Measurements from ENCODE around the gene MEIS2. TPM values are rescaled to one million over a fixed set of nuclear protein-coding genes. Genes with fewer than 3 reads are reported as not detected.

MEIS2 gene
- total and polyA plus RNA-seq, 8 donors = 9.1 to 30.5 (median 14.8) TPM

DNA sequence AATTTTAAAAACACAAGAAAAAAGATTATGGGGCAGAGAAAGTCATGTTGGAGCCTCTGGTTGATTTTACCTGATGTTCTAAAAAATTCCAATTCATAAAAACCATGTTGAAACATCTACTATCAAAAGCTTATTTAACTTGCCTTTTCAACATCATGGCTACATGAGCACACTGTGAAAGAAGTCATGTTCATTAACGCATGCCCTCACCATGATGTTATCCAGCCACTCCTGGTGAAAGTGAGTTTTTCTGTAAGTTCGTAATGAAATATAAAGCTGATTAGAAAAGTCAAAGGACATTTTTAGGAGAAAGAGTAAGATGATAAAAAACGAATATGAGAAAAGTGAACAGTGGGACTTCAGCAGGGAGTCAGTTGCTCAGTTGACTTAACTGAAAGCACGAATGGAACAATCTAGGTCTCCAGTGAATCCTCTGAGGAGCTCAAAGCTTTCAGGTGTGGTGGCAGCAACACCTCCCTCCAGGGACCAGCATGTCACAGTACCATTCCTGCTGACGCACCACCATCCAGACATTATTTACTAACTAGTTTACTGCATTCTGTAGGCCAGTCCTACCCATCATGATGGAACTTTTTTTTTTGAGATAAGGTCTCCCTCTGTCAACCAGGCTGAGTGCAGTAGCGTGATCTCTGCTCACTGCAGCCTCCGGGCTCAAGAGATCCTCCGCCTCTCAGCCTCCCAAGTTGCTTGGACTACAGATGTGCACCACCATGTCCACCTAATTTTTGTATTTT is 95.2 kb downstream of the MEIS2 start:
- intact Hi-C loops (cut with DNase I) = no loop called here
- FAIRE-seq (no peak), ATAC-seq (no peak), DNase-seq (no peak)
- H3K4me3 ChIP-seq = no peak overlapping the region
- TF ChIP-seq, protein P1, sequence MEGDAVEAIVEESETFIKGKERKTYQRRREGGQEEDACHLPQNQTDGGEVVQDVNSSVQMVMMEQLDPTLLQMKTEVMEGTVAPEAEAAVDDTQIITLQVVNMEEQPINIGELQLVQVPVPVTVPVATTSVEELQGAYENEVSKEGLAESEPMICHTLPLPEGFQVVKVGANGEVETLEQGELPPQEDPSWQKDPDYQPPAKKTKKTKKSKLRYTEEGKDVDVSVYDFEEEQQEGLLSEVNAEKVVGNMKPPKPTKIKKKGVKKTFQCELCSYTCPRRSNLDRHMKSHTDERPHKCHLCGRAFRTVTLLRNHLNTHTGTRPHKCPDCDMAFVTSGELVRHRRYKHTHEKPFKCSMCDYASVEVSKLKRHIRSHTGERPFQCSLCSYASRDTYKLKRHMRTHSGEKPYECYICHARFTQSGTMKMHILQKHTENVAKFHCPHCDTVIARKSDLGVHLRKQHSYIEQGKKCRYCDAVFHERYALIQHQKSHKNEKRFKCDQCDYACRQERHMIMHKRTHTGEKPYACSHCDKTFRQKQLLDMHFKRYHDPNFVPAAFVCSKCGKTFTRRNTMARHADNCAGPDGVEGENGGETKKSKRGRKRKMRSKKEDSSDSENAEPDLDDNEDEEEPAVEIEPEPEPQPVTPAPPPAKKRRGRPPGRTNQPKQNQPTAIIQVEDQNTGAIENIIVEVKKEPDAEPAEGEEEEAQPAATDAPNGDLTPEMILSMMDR (IDR thresholded peaks at IDR 0.05) = no peak
- H3K36me3 ChIP-seq = no peaks in the 10 kb centered on the region
- H3K9me3 ChIP-seq = no peaks in the 10 kb centered on the region
- peaks cover 0 to 13% (median 11%) of the 10 kb centered on the region in 3 donors for H3K4me1 ChIP-seq
- H3K27ac ChIP-seq = no peak overlapping the region
- H3K27me3 ChIP-seq = no peaks in the 10 kb centered on the region
- WGBS, 2 donors = 80 to 83% methylated on average over 8 of the region's 8 CpGs

DNA sequence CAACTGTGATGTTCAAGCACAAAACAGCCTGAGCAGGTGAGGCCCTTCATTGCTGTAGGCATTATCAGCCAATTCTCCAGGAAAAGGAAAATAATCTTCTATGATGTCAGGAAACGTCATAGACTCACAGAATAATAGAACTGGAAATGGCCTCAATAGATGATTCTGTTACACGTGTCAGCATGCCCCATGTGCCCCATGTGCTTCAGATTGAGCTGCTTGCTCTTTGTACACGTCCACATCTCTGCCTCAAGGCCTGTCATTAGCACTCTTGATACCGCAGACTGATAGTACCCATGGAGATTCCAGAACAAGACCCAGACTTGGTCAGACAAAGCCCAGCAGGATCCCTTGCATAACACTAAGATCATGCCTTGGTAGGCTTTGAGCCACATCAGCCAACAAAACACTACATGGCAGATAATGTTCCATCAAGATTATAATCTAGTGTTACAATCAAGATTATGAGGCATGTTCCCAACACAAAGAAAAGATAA is 95.9 kb downstream of the MEIS2 start:
- H3K36me3 ChIP-seq = no peaks in the 10 kb centered on the region
- TF ChIP-seq, protein P1 (IDR thresholded peaks at IDR 0.05) = no peak
- H3K9me3 ChIP-seq = no peaks in the 10 kb centered on the region
- DNase-seq (no peak), FAIRE-seq (no peak), ATAC-seq (no peak)
- H3K4me3 ChIP-seq = no peak overlapping the region
- intact Hi-C loops (cut with DNase I) = no loop called here
- no peak overlapping the region for H3K27ac ChIP-seq
- peaks cover 0 to 11% (median 10%) of the 10 kb centered on the region in 3 donors for H3K4me1 ChIP-seq
- 85 to 91% methylated on average over 4 of the region's 4 CpGs for WGBS, 2 donors
- H3K27me3 ChIP-seq = no peaks in the 10 kb centered on the region

GRCh38 chr15:37002041-37002672 is 98.2 kb downstream of the MEIS2 start:
- TF ChIP-seq, protein P1 (IDR thresholded peaks at IDR 0.05) = no peak
- 93 to 94% methylated on average over 4 of the region's 4 CpGs for WGBS, 2 donors
- no peaks in the 10 kb centered on the region for H3K36me3 ChIP-seq
- H3K27me3 ChIP-seq = no peaks in the 10 kb centered on the region
- no peak overlapping the region for H3K27ac ChIP-seq
- H3K4me1 ChIP-seq = no peaks in the 10 kb centered on the region
- intact Hi-C loops (cut with DNase I) = no loop called here
- ATAC-seq (no peak), DNase-seq (no peak), FAIRE-seq (no peak)
- no peak overlapping the region for H3K4me3 ChIP-seq
- H3K9me3 ChIP-seq = no peaks in the 10 kb centered on the region

GRCh38 chr15:37001417-37001816 is 98.9 kb downstream of the MEIS2 start:
- FAIRE-seq (no peak), ATAC-seq (no peak), DNase-seq (no peak)
- no peaks in the 10 kb centered on the region for H3K9me3 ChIP-seq
- TF ChIP-seq, protein P1 (IDR thresholded peaks at IDR 0.05) = no peak
- H3K4me3 ChIP-seq = no peak overlapping the region
- H3K36me3 ChIP-seq = no peaks in the 10 kb centered on the region
- no peaks in the 10 kb centered on the region for H3K4me1 ChIP-seq
- no peak overlapping the region for H3K27ac ChIP-seq
- H3K27me3 ChIP-seq = no peaks in the 10 kb centered on the region
- intact Hi-C loops (cut with DNase I) = no loop called here

DNA sequence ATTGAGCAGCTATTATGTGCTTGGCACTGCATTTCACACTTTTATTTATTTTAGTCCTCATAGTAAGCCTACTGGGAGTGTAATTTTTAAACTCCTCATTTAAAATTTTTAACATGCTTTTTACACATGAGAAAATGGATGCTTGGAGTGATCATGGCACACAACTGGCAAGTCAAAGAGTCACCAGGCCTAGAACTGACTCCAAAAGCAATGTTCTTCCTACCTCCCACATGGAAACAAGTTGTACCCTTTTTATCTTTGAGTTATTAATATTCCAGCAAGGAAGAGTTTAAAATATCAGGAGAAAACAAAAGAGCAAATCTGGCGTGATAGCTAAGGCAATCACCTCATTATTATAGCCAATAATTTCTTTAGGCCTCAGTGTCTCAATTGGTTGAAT is 100.6 kb downstream of the MEIS2 start:
- Histone ChIP-seq H3K9me3 (no peaks in the 10 kb centered on the region), H3K4me3 (no peak overlapping the region), H3K27me3 (no peaks in the 10 kb centered on the region), H3K36me3 (no peaks in the 10 kb centered on the region), H3K4me1 (no peaks in the 10 kb centered on the region), H3K27ac (no peak overlapping the region)
- 96 to 100% methylated on average over 1 of the region's 1 CpG for WGBS, 2 donors
- intact Hi-C loops (cut with DNase I) = no loop called here
- ATAC-seq = no peak
- DNase-seq = no peak
- no peak for FAIRE-seq
- TF ChIP-seq, protein P1 (IDR thresholded peaks at IDR 0.05) = no peak

Data from pancreas (tissue), 10 donors.